ENCODE results near the gene NDE1. TPM values are rescaled to one million over a fixed set of nuclear protein-coding genes. Genes with fewer than 3 reads are reported as not detected.

NDE1 gene
- total and polyA plus RNA-seq, 2 of the 4 experiments (the other 2 are of a cell fraction) = 22.7 to 29.2 TPM

- no peak overlapping the region for H3K18ac ChIP-seq (ENCODE audit: low read depth, low read length)
- no peak overlapping the region for H2AK9ac ChIP-seq (replicated peaks; ENCODE audit: low read depth, low read length, poor library complexity)
- peaks cover 28% of the 10 kb centered on the region for H3K36me3 ChIP-seq (ENCODE audit: control insufficient read depth, insufficient read depth, low read length)
- H3K23ac ChIP-seq (ENCODE audit: low read depth, low read length) = no peak overlapping the region
- no peak overlapping the region for H3K27ac ChIP-seq (ENCODE audit: insufficient read depth, low read length)
- H3K4me2 ChIP-seq (ENCODE audit: low read depth, low read length) = no peak overlapping the region
- peaks cover 8 to 45% of the 10 kb centered on the region in 2 experiments for H3K79me1 ChIP-seq (ENCODE audit: low read depth in 1 of 2, low read length in 2 of 2)
- H2AK5ac ChIP-seq (ENCODE audit: low read depth, low read length) = no peak overlapping the region
- H3K4me3 ChIP-seq (ENCODE audit: insufficient read depth, low read depth, low read length) = no peak overlapping the region
- no CpG with 5 or more reads among the region's 2 CpGs for WGBS, 2 experiments (ENCODE audit: extremely low coverage in 2 of 2, insufficient read length in 1 of 2)
- BruUV-seq (replicated peaks) = no TSS peak
- POLR2A ChIA-PET (ENCODE audit: unreplicated experiment) = interaction anchor here (0.6 kb wide), 1 partner anchor 14 kb away, joined by 3 read pairs; no protein-coding TSS in a partner anchor
- no peak overlapping the region for H3K9ac ChIP-seq (ENCODE audit: low read depth, low read length)
- no peak overlapping the region for H2AFZ ChIP-seq (replicated peaks; ENCODE audit: low read length, poor library complexity)
- no peak overlapping the region for H3K4ac ChIP-seq (ENCODE audit: low read depth, low read length)
- dilution Hi-C loops (cut with HindIII; ENCODE audit: low sequenced_read_pairs, unreplicated experiment) (no loop called here), in situ Hi-C loops (cut with MboI; ENCODE audit: low sequenced_read_pairs) (no loop called here), intact Hi-C loops (cut with micrococcal nuclease) (no loop called here)
- H3K14ac ChIP-seq (replicated peaks; ENCODE audit: low read depth, low read length) = no peak overlapping the region
- CTCF ChIA-PET = interaction anchor here (0.6 kb wide), 1 partner anchor 410 kb away, joined by 3 read pairs; no protein-coding TSS in a partner anchor
- H3K9me3 ChIP-seq (ENCODE audit: control insufficient read depth, insufficient read depth, low read length) = no peaks in the 10 kb centered on the region
- TF ChIP-seq MAZ (IDR thresholded peaks at IDR 0.05; ENCODE audit: borderline replicate concordance, low read depth, low read length) (no peak), NFE2L2 (IDR thresholded peaks at IDR 0.05; ENCODE audit: low read depth, low read length) (no peak)
- peaks cover 2% of the 10 kb centered on the region; the same call in 1 of the 2 replicates for H3K4me1 ChIP-seq (ENCODE audit: control insufficient read depth, insufficient read depth, low read length)
- no peak overlapping the region for H3K56ac ChIP-seq (ENCODE audit: extremely low read depth, insufficient read depth, low read length)
- no peaks in the 10 kb centered on the region for H3K27me3 ChIP-seq (ENCODE audit: control insufficient read depth, insufficient read depth, low read length)
- no peak overlapping the region for H4K8ac ChIP-seq (ENCODE audit: low read depth in 2 of 2, low read length in 2 of 2)
- H4K5ac ChIP-seq (ENCODE audit: low read depth, low read length) = no peak overlapping the region
- H2BK15ac ChIP-seq (ENCODE audit: low read depth, low read length) = no peak overlapping the region
- H2BK120ac ChIP-seq (ENCODE audit: low read depth, low read length) = no peak overlapping the region
- DNase-seq = no peak
- ATAC-seq (ENCODE audit: low read depth) = no peak
- H4K91ac ChIP-seq (ENCODE audit: insufficient read depth, low read depth, low read length) = no peak overlapping the region
- H4K20me1 ChIP-seq (ENCODE audit: insufficient read depth, low read length) = no peaks in the 10 kb centered on the region; the same call in 1 of the 2 replicates
- no peak overlapping the region for H2BK5ac ChIP-seq (ENCODE audit: low read depth, low read length, poor library complexity, severe bottlenecking)
- H3K9me1 ChIP-seq (ENCODE audit: insufficient read depth, low read length) = no peaks in the 10 kb centered on the region; the same call in 1 of the 2 replicates
- H2BK20ac ChIP-seq (ENCODE audit: low read depth, low read length) = no peak overlapping the region
These were observed 36.2 kb downstream of the NDE1 start for GRCh38 chr16:15686287-15686686.

All from IMR-90 (cell line).